COLO829 (cell line): Measurements from ENCODE around the gene CLK1.
"Not testable (repeated sequence)": the region's sequence is repeated elsewhere in the genome, so short reads cannot be mapped to it uniquely, and the experiment has no call there.

ENCODE experiments used
- DNase-seq: peaks from one replicate; pipeline ENCODE4 v3.0.0; 2012; ENCODE audit warnings: low spot score

Gene CLK1

GRCh38 chr2:200851398-200852248 is 12.8 kb downstream of the CLK1 start:
- DNase-seq: no peak

GRCh38 chr2:200850512-200851256 is 13.8 kb downstream of the CLK1 start:
- no peak for DNase-seq

GRCh38 chr2:200847939-200848338 is 16.5 kb downstream of the CLK1 start:
- no peak for DNase-seq

GRCh38 chr2:200847269-200847668 is 17.2 kb downstream of the CLK1 start:
- no peak for DNase-seq

GRCh38 chr2:200845669-200846325 is 18.7 kb downstream of the CLK1 start:
- DNase-seq: no peak

GRCh38 chr2:200845194-200845593 is 19.3 kb downstream of the CLK1 start:
- no peak for DNase-seq

- DNase-seq: no peak
Observed at GRCh38 chr2:200843993-200844948, 20.2 kb downstream of the CLK1 start.

- DNase-seq: no peak
Observed at GRCh38 chr2:200839513-200839912, 24.9 kb downstream of the CLK1 start.

GRCh38 chr2:200834701-200835100 is 29.8 kb downstream of the CLK1 start:
- DNase-seq: no peak

- DNase-seq: no peak
Observed at GRCh38 chr2:200829258-200829655, 35.2 kb downstream of the CLK1 start.

- no peak for DNase-seq
Observed at GRCh38 chr2:200828572-200829257, 35.7 kb downstream of the CLK1 start.

GRCh38 chr2:200828104-200828503 is 36.4 kb downstream of the CLK1 start:
- no peak for DNase-seq

GRCh38 chr2:200821686-200822245 is 42.7 kb downstream of the CLK1 start:
- DNase-seq: no peak

GRCh38 chr2:200820573-200821234 is 43.8 kb downstream of the CLK1 start:
- no peak for DNase-seq

GRCh38 chr2:200818732-200819131 is 45.7 kb downstream of the CLK1 start:
- not testable (repeated sequence) for DNase-seq

GRCh38 chr2:200814917-200815316 is 49.5 kb downstream of the CLK1 start:
- no peak for DNase-seq

GRCh38 chr2:200814276-200814815 is 50.1 kb downstream of the CLK1 start:
- DNase-seq: no peak

- peak; percentile 45 for DNase-seq
Observed at GRCh38 chr2:200812122-200813022, 52.1 kb downstream of the CLK1 start.
